ENCODE measurements around the gene PLCB4. TPM values are rescaled to one million over a fixed set of nuclear protein-coding genes. Genes with fewer than 3 reads are reported as not detected.

The PLCB4 gene
- total RNA-seq, 1 experiment from 2014 or later, result 0.91 TPM

DNA sequence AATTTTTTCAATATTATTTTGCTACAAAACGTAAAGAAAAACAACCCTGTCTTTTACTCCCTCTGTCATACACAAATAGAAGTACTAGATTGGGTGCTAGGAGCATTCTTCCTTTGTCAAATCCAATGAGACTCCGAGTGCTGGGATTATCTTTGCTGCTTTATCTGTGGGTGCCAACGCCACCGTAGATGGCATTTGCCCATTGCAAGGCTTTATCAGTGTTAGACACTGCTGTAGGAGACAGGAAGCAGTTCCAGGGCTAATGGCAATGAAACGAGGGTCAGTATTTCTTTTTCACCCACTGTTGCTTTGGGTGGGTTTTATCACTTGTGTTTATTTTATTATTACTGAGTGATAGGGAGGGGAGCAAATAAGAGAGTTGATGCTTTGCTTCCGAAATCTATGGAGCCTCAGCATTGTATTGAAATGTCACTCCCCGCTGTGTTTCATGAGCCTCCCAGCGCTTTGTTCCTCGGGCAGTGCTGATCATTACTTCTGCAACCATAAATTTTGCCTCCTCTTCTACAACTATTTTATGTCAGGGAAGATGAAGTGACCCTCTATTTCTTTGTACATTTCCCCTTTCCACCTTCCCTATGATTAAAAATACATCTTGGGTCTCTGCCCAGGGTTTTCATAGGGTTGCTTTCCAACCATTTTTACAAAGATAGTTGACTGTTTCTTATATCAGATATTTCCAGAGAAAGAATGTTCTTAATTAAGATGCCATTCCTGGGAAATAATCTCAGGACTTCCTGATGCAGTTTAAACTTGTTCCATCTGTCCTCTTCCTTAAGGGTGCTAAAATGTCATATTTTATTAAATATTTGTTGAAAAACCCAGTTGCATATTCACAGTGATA is 358.8 kb downstream of the PLCB4 start:
- CTCF ChIA-PET, result interaction anchor here (0.7 to 3.0 kb wide), 3 partner anchors 12 to 124 kb away, joined by 3 to 35 read pairs (median 5); no protein-coding TSS in a partner anchor

DNA sequence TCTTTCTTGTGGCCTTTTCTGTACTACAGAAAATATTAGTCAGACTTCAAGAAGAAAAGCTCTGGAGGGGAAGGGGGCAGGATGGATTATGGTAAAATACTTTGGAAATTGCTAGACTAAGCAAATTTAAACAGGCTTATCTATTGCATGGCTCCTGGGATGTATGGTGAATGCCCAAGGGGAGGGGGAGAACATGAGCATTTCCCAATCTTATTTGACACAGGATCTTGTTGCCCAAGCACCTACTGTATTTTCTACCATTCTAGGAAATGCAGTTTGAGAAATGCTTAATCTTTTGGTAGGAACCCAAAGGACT is 359.4 kb downstream of the PLCB4 start:
- intact Hi-C loops (cut with micrococcal nuclease), result no loop called here
- Mint-ChIP-seq H3K4me3 (ENCODE audit: unreplicated experiment) (no peak overlapping the region), H3K4me1 (ENCODE audit: insufficient read depth, unreplicated experiment) (no peaks in the 10 kb centered on the region), H3K9me3 (ENCODE audit: unreplicated experiment) (no peaks in the 10 kb centered on the region), H3K36me3 (ENCODE audit: insufficient read depth, unreplicated experiment) (no peaks in the 10 kb centered on the region), H3K27me3 (ENCODE audit: insufficient read depth, unreplicated experiment) (no peaks in the 10 kb centered on the region), H3K27ac (ENCODE audit: low read depth, unreplicated experiment) (no peak overlapping the region)
- no TSS peak for BruUV-seq (replicated peaks)
- ChIA-PET CTCF (interaction anchor here (0.7 to 2.4 kb wide), 3 partner anchors 11 to 123 kb away, joined by 3 to 13 read pairs (median 5); no protein-coding TSS in a partner anchor), POLR2A (no interaction called here)
- TF ChIP-seq, protein P1, sequence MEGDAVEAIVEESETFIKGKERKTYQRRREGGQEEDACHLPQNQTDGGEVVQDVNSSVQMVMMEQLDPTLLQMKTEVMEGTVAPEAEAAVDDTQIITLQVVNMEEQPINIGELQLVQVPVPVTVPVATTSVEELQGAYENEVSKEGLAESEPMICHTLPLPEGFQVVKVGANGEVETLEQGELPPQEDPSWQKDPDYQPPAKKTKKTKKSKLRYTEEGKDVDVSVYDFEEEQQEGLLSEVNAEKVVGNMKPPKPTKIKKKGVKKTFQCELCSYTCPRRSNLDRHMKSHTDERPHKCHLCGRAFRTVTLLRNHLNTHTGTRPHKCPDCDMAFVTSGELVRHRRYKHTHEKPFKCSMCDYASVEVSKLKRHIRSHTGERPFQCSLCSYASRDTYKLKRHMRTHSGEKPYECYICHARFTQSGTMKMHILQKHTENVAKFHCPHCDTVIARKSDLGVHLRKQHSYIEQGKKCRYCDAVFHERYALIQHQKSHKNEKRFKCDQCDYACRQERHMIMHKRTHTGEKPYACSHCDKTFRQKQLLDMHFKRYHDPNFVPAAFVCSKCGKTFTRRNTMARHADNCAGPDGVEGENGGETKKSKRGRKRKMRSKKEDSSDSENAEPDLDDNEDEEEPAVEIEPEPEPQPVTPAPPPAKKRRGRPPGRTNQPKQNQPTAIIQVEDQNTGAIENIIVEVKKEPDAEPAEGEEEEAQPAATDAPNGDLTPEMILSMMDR (IDR thresholded peaks at IDR 0.05; ENCODE audit: unreplicated experiment), result no peak
- DNase-seq (ENCODE audit: unreplicated experiment), result no peak

More for the DNA sequence above, 358.8 kb downstream of the PLCB4 start:
- Mint-ChIP-seq H3K9me3 (ENCODE audit: unreplicated experiment) (no peaks in the 10 kb centered on the region), H3K4me1 (ENCODE audit: insufficient read depth, unreplicated experiment) (no peaks in the 10 kb centered on the region), H3K27me3 (ENCODE audit: insufficient read depth, unreplicated experiment) (no peaks in the 10 kb centered on the region), H3K27ac (ENCODE audit: low read depth, unreplicated experiment) (no peak overlapping the region), H3K4me3 (ENCODE audit: unreplicated experiment) (no peak overlapping the region), H3K36me3 (ENCODE audit: insufficient read depth, unreplicated experiment) (no peaks in the 10 kb centered on the region)
- intact Hi-C loops (cut with micrococcal nuclease), result no loop called here
- TF ChIP-seq, protein P1 (IDR thresholded peaks at IDR 0.05; ENCODE audit: unreplicated experiment), result no peak
- BruUV-seq (replicated peaks), result no TSS peak
- POLR2A ChIA-PET, result no interaction called here
- no peak for DNase-seq (ENCODE audit: unreplicated experiment)

DNA sequence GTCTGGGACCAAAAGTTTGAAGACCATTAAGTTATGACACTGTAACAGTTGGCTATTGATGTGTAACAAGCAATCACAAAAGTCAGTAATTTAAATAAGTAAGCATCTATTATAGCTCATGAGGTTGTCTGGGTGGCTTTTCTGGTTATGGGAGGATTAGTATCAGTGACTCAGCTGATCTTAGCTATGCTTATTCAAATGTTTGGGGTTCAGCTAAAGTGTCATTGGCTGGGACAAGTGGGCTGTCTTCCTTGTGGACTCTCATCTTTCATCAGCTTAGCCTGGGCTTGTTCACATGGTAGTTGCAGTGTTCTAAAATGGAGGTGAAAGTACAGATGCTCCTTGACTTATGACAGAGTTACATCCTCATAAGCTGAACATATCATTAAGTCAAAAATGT is 370.9 kb downstream of the PLCB4 start:
- intact Hi-C loops (cut with micrococcal nuclease), result no loop called here
- Mint-ChIP-seq H3K27ac (ENCODE audit: low read depth, unreplicated experiment) (no peak overlapping the region), H3K9me3 (ENCODE audit: unreplicated experiment) (peaks cover 24% of the 10 kb centered on the region), H3K4me3 (ENCODE audit: unreplicated experiment) (no peak overlapping the region), H3K36me3 (ENCODE audit: insufficient read depth, unreplicated experiment) (peaks cover 6% of the 10 kb centered on the region), H3K27me3 (ENCODE audit: insufficient read depth, unreplicated experiment) (no peaks in the 10 kb centered on the region), H3K4me1 (ENCODE audit: insufficient read depth, unreplicated experiment) (no peaks in the 10 kb centered on the region)
- DNase-seq (ENCODE audit: unreplicated experiment), result no peak
- TF ChIP-seq, protein P1 (IDR thresholded peaks at IDR 0.05; ENCODE audit: unreplicated experiment), result no peak
- ChIA-PET CTCF (interaction anchor here (0.6 to 3.3 kb wide), 10 partner anchors 8 to 1396 kb away, joined by 3 to 18 read pairs (median 4); no protein-coding TSS in a partner anchor), POLR2A (no interaction called here)
- BruUV-seq (replicated peaks), result no TSS peak

DNA sequence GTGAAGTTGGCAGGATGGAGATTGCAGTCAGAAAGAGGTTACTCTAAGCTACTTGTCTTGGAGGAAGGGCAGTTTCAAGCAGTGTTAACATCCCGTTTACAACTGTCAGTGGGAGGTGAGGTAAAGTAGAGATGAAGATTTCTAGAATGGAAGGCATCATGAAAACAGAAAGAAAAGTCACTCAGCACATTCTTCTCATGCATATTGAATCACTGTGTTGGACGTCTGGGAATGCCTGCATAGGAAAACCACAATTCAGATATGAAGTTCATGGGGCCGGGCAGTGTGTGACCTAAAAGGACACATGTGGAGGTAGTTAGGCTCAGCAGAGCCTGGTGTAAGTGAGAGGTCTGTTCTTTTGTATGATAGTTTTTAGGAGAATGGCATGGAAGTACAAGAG is 372.0 kb downstream of the PLCB4 start:
- Mint-ChIP-seq H3K27ac (ENCODE audit: low read depth, unreplicated experiment) (no peak overlapping the region), H3K4me3 (ENCODE audit: unreplicated experiment) (no peak overlapping the region), H3K27me3 (ENCODE audit: insufficient read depth, unreplicated experiment) (no peaks in the 10 kb centered on the region), H3K9me3 (ENCODE audit: unreplicated experiment) (peaks cover 24% of the 10 kb centered on the region), H3K4me1 (ENCODE audit: insufficient read depth, unreplicated experiment) (no peaks in the 10 kb centered on the region), H3K36me3 (ENCODE audit: insufficient read depth, unreplicated experiment) (peaks cover 6% of the 10 kb centered on the region)
- CTCF ChIA-PET, result interaction anchor here (0.7 to 3.3 kb wide), 5 partner anchors 17 to 170 kb away, joined by 3 to 18 read pairs (median 4); no protein-coding TSS in a partner anchor
- TF ChIP-seq, protein P1 (IDR thresholded peaks at IDR 0.05; ENCODE audit: unreplicated experiment), result no peak
- intact Hi-C loops (cut with micrococcal nuclease), result no loop called here
- no peak for DNase-seq (ENCODE audit: unreplicated experiment)
- BruUV-seq (replicated peaks), result no TSS peak
- POLR2A ChIA-PET, result no interaction called here

Measured in MCF 10A (cell line).